A549 (cell line): ENCODE results near the gene NPW.

Source experiments
- EP300 ChIP-seq, 2 experiments: fragments of >200 bp; sonication (Bioruptor Twin); formaldehyde crosslinking; IDR thresholded peaks; 2 replicates in 1 of 2; 3 replicates in 1 of 2; pipeline ENCODE4 v1.6.1; 2016 to 2017
- MAZ ChIP-seq: fragments of 150-350 bp; IDR thresholded peaks from 2 replicates; pipeline ENCODE4 v1.6.1; 2014; ENCODE audit warnings: antibody characterized with exemption, low read depth, low read length, borderline replicate concordance
- MYC ChIP-seq: IDR thresholded peaks from 2 replicates; pipeline ENCODE4 v1.6.1; 2012; ENCODE audit warnings: mild to moderate bottlenecking, inconsistent platforms, low read length, improper control_type of control experiment, borderline replicate concordance
- NR3C1 ChIP-seq: fragments of >200 bp; sonication (Bioruptor Twin); formaldehyde crosslinking; IDR thresholded peaks from 3 replicates; pipeline ENCODE4 v1.6.1; 2017
- POLR2A ChIP-seq: IDR thresholded peaks from 2 replicates; pipeline ENCODE4 v1.6.1; 2012; ENCODE audit warnings: mild to moderate bottlenecking, low read length
- RARB ChIP-seq: fragments of 250-450 bp; sonication (Bioruptor Pico); IDR thresholded peaks from 2 replicates; pipeline ENCODE4 v1.8.0; 2021; ENCODE audit warnings: mild to moderate bottlenecking, moderate library complexity
- RCOR1 ChIP-seq: fragments of 150-350 bp; IDR thresholded peaks from 2 replicates; pipeline ENCODE4 v1.6.1; 2014; ENCODE audit warnings: antibody characterized with exemption, low read length, low read depth
- RNF2 ChIP-seq: fragments of 200-600 bp; sonication (generic); IDR thresholded peaks from 2 replicates; pipeline ENCODE4 v1.6.1; 2016; ENCODE audit warnings: low read depth, mild to moderate bottlenecking, antibody characterized with exemption, moderate library complexity, borderline replicate concordance
- ZC3H11A ChIP-seq: fragments of 450-650 bp; IDR thresholded peaks from 2 replicates; pipeline ENCODE4 v1.6.1; 2014; ENCODE audit warnings: antibody characterized with exemption, mild to moderate bottlenecking
- TF ChIP-seq, protein P1 (sequence below): fragments of >200 bp; sonication (Bioruptor Twin); formaldehyde crosslinking; IDR thresholded peaks from 3 replicates; pipeline ENCODE4 v1.5.1; 2016
- TF ChIP-seq, protein P2 (sequence below): fragments of 150-350 bp; IDR thresholded peaks from 2 replicates; pipeline ENCODE4 v1.6.1; 2014; ENCODE audit warnings: low read depth, mild to moderate bottlenecking, low read length
- TF ChIP-seq, protein P3 (sequence below): fragments of 200-600 bp; sonication (generic); IDR thresholded peaks from 2 replicates; pipeline ENCODE4 v1.6.1; 2016; ENCODE audit warnings: antibody characterized with exemption, mild to moderate bottlenecking, moderate library complexity
- TF ChIP-seq, protein P4 (sequence below): IDR thresholded peaks from 2 replicates; pipeline ENCODE4 v1.6.1; 2012

DNA sequence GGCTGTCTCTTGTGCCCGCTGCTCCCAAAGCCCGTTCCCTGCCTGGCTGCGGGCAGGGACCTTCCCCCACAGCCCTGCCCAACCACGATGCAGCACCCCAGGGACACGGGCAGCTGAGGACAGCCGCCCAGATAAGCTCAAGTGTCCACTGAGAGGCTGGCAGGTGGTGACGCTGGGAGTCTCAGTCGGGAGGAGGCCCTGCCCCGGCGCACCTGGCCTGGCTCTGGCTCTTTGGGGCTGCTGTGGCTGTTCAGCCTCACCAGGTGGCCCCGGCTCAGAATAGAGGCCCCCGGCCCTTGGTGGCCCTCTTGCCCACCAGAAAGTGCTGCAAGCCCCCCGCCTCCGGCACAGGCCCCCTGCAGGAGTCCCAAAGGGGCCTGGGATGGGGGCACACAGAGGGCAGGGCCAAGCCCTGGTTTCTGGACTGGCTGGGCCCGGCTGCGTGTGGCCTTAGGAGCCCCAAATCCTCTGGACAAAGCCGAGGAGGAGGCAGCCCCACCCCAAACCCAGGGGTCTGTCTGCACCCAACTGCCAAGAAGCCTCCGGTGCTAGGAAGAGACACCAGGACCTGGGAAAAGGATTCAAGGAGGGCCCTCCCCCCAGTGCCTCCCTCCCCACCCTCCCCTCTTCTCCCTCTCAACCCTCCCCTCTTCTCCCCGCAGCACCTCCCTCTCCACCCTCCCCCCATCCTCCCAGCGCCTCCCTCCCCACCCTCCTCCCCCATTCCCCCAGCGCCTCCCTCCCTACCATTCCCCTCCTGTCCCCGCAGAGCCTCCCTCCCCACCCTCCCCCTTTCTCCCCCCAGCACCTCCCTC, 22.8 kb downstream of the NPW start:
- TF ChIP-seq, protein P1, sequence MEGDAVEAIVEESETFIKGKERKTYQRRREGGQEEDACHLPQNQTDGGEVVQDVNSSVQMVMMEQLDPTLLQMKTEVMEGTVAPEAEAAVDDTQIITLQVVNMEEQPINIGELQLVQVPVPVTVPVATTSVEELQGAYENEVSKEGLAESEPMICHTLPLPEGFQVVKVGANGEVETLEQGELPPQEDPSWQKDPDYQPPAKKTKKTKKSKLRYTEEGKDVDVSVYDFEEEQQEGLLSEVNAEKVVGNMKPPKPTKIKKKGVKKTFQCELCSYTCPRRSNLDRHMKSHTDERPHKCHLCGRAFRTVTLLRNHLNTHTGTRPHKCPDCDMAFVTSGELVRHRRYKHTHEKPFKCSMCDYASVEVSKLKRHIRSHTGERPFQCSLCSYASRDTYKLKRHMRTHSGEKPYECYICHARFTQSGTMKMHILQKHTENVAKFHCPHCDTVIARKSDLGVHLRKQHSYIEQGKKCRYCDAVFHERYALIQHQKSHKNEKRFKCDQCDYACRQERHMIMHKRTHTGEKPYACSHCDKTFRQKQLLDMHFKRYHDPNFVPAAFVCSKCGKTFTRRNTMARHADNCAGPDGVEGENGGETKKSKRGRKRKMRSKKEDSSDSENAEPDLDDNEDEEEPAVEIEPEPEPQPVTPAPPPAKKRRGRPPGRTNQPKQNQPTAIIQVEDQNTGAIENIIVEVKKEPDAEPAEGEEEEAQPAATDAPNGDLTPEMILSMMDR, result no peak
- TF ChIP-seq MAZ (no peak), ZC3H11A (no peak), RARB (CRISPR knock-in tag) (no peak), MYC (no peak), RNF2 (no peak), RCOR1 (no peak), NR3C1 (no peak), POLR2A (no peak), EP300 (IDR thresholded peaks at IDR 0.05) (no peak)
- TF ChIP-seq, protein P2, sequence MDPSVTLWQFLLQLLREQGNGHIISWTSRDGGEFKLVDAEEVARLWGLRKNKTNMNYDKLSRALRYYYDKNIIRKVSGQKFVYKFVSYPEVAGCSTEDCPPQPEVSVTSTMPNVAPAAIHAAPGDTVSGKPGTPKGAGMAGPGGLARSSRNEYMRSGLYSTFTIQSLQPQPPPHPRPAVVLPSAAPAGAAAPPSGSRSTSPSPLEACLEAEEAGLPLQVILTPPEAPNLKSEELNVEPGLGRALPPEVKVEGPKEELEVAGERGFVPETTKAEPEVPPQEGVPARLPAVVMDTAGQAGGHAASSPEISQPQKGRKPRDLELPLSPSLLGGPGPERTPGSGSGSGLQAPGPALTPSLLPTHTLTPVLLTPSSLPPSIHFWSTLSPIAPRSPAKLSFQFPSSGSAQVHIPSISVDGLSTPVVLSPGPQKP, result no peak
- TF ChIP-seq, protein P3, sequence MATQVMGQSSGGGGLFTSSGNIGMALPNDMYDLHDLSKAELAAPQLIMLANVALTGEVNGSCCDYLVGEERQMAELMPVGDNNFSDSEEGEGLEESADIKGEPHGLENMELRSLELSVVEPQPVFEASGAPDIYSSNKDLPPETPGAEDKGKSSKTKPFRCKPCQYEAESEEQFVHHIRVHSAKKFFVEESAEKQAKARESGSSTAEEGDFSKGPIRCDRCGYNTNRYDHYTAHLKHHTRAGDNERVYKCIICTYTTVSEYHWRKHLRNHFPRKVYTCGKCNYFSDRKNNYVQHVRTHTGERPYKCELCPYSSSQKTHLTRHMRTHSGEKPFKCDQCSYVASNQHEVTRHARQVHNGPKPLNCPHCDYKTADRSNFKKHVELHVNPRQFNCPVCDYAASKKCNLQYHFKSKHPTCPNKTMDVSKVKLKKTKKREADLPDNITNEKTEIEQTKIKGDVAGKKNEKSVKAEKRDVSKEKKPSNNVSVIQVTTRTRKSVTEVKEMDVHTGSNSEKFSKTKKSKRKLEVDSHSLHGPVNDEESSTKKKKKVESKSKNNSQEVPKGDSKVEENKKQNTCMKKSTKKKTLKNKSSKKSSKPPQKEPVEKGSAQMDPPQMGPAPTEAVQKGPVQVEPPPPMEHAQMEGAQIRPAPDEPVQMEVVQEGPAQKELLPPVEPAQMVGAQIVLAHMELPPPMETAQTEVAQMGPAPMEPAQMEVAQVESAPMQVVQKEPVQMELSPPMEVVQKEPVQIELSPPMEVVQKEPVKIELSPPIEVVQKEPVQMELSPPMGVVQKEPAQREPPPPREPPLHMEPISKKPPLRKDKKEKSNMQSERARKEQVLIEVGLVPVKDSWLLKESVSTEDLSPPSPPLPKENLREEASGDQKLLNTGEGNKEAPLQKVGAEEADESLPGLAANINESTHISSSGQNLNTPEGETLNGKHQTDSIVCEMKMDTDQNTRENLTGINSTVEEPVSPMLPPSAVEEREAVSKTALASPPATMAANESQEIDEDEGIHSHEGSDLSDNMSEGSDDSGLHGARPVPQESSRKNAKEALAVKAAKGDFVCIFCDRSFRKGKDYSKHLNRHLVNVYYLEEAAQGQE, result no peak
- TF ChIP-seq, protein P4, sequence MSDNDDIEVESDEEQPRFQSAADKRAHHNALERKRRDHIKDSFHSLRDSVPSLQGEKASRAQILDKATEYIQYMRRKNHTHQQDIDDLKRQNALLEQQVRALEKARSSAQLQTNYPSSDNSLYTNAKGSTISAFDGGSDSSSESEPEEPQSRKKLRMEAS, result no peak
